ENCODE measurements around the gene SLC4A4. TPM values are rescaled to one million over a fixed set of nuclear protein-coding genes. Genes with fewer than 3 reads are reported as not detected.

Gene SLC4A4
- total and polyA plus RNA-seq, 2 of the 8 experiments (the other 6 are each of a cell fraction or from before 2014, with no cell fraction given): 0.67 to 2.8 TPM

GRCh38 chr4:71470524-71470923 lies 131.7 kb downstream of the SLC4A4 start:
- Histone ChIP-seq H3K18ac (ENCODE audit: extremely low read depth, low read length) (no peak overlapping the region), H2AK5ac (ENCODE audit: low read depth, low read length) (no peak overlapping the region), H3K56ac (replicated peaks; ENCODE audit: insufficient read length, low read depth, low read length) (no peak overlapping the region), H3K14ac (ENCODE audit: insufficient read length) (no peak overlapping the region), H3K79me2 (ENCODE audit: control insufficient read depth in 1 of 2, insufficient read depth in 2 of 2, low read length in 2 of 2) (no peaks in the 10 kb centered on the region), H3K23me2 (ENCODE audit: low read depth, low read length) (no peaks in the 10 kb centered on the region), H3K79me1 (ENCODE audit: low read depth, low read length) (no peaks in the 10 kb centered on the region), H3K23ac (ENCODE audit: insufficient read length) (no peak overlapping the region), H2AFZ (ENCODE audit: low read length) (no peak overlapping the region), H3K9ac (replicated peaks in 1 of 4; ENCODE audit: extremely low read depth in 1 of 4, low read depth in 3 of 4, low read length in 3 of 4) (no peak overlapping the region), H2BK15ac (ENCODE audit: low read length) (no peak overlapping the region), H3K36me3 (ENCODE audit: control insufficient read depth in 2 of 4, insufficient read depth in 4 of 4, low read length in 3 of 4) (no peaks in the 10 kb centered on the region; a peak in 1 of 8 replicates), H2BK120ac (replicated peaks; ENCODE audit: low read depth, low read length) (no peak overlapping the region), H3K27ac (ENCODE audit: low read depth, low read length) (no peak overlapping the region), H4K8ac (ENCODE audit: extremely low read depth, insufficient read depth, low read length) (no peak overlapping the region), H3K4me2 (ENCODE audit: insufficient read depth in 1 of 2, low read depth in 2 of 2, low read length in 2 of 2) (no peak overlapping the region), H2BK12ac (ENCODE audit: low read depth, low read length) (no peak overlapping the region), H3K4ac (replicated peaks; ENCODE audit: insufficient read length, low read depth, low read length) (no peak overlapping the region), H2BK20ac (ENCODE audit: low read length) (no peak overlapping the region), H3K27me3 (replicated peaks in 1 of 4; ENCODE audit: control insufficient read depth in 3 of 4, extremely low read depth in 1 of 4, insufficient read depth in 3 of 4, low read length in 3 of 4) (no peaks in the 10 kb centered on the region), H2BK5ac (ENCODE audit: low read depth, low read length) (no peak overlapping the region), H4K20me1 (replicated peaks in 1 of 2; ENCODE audit: control insufficient read depth in 1 of 2, insufficient read depth in 2 of 2, low read length in 2 of 2) (no peaks in the 10 kb centered on the region), H3K4me3 (ENCODE audit: extremely low read depth in 1 of 4, insufficient read depth in 2 of 4, low read depth in 3 of 4, low read length in 4 of 4) (no peak overlapping the region), H4K91ac (replicated peaks; ENCODE audit: insufficient read length, low read length) (no peak overlapping the region), H3K9me3 (ENCODE audit: insufficient read depth in 2 of 2, low read depth in 1 of 2, low read length in 1 of 2) (no peaks in the 10 kb centered on the region), H4K5ac (ENCODE audit: insufficient read length, low read depth, low read length) (no peak overlapping the region), H3K4me1 (replicated peaks in 1 of 4; ENCODE audit: control insufficient read depth in 3 of 4, insufficient read depth in 4 of 4, low read length in 3 of 4) (no peaks in the 10 kb centered on the region; a peak in 1 of 7 replicates)
- FAIRE-seq: no peak
- ChIA-PET POLR2A (ENCODE audit: partially characterized antibody) (no interaction called here), CTCF (ENCODE audit: partially characterized antibody) (interaction anchor here (1.1 kb wide), 1 partner anchor 200 kb away, joined by 4 read pairs; no protein-coding TSS in a partner anchor)
- no peak for DNase-seq (ENCODE audit: low read depth in 1 of 2, low spot score in 2 of 2)
- TF ChIP-seq EP300 (IDR thresholded peaks at IDR 0.05; ENCODE audit: borderline replicate concordance in 1 of 2, low read depth in 2 of 2, low read length in 2 of 2): no peak
- no peak for TF ChIP-seq BACH1 (IDR thresholded peaks at IDR 0.05; ENCODE audit: low read length)
- TF ChIP-seq GTF2F1 (IDR thresholded peaks at IDR 0.05; ENCODE audit: borderline replicate concordance, low read depth, low read length): no peak
- TF ChIP-seq ZNF274 (IDR thresholded peaks at IDR 0.05; ENCODE audit: borderline replicate concordance, extremely low read depth, low read length): no peak
- TF ChIP-seq RNF2 (IDR thresholded peaks at IDR 0.05; ENCODE audit: borderline replicate concordance, low read depth, low read length, missing control alignments, poor library complexity, severe bottlenecking): no peak

All from H1 (cell line).